GM23248 (cell line): ENCODE results near the gene CNIH3.

ENCODE experiments used
- EZH2 ChIP-seq: fragments of 200-600 bp; sonication (generic); IDR thresholded peaks from 2 replicates; pipeline ENCODE4 v1.6.1; 2018; ENCODE audit warnings: antibody characterized with exemption, mild to moderate bottlenecking; ENCODE audit not compliant: insufficient read depth, poor library complexity, severe bottlenecking
- EZH2phosphoT487 ChIP-seq: fragments of 200-600 bp; sonication (generic); IDR thresholded peaks from 2 replicates; pipeline ENCODE4 v1.6.1; 2018; ENCODE audit warnings: antibody characterized with exemption, moderate library complexity, mild to moderate bottlenecking, low read depth; ENCODE audit not compliant: insufficient read depth

- no peak for TF ChIP-seq EZH2
- TF ChIP-seq EZH2phosphoT487 = no peak
Observed at GRCh38 chr1:224681816-224682215, 65.7 kb downstream of the CNIH3 start.
